Neural cell (in vitro differentiated cells): ENCODE results near the gene POU3F1. TPM values are rescaled to one million over a fixed set of nuclear protein-coding genes. Genes with fewer than 3 reads are reported as not detected.

ENCODE experiments used
- H2AFZ ChIP-seq: fragments of 200-600, 300-800 bp; sonication (generic), shearing (Covaris generic); 2 replicates; pipeline ENCODE4 v1.6.0; 2014; ENCODE audit warnings: low read depth, mild to moderate bottlenecking, antibody characterized with exemption, low read length, moderate library complexity
- H3F3A ChIP-seq: fragments of 200-600 bp; shearing (Covaris generic); 2 replicates; pipeline ENCODE4 v1.6.1; 2016; ENCODE audit warnings: mild to moderate bottlenecking, moderate library complexity, mixed read lengths, antibody characterized with exemption, low read length; ENCODE audit not compliant: insufficient read depth, poor library complexity, severe bottlenecking
- H3K27ac ChIP-seq: fragments of 200-600, 300-800 bp; sonication (generic), shearing (Covaris generic); 2 replicates; pipeline ENCODE4 v1.5.1; 2014; ENCODE audit warnings: mild to moderate bottlenecking, low read length, moderate library complexity
- H3K27me3 ChIP-seq: fragments of 300-800, 200-600 bp; sonication (generic), shearing (Covaris generic); 2 replicates; pipeline ENCODE4 v1.6.0; 2014; ENCODE audit warnings: mild to moderate bottlenecking, low read depth, low read length, moderate library complexity; ENCODE audit not compliant: insufficient read depth
- H3K36me3 ChIP-seq: fragments of 300-800, 200-600 bp; sonication (generic), shearing (Covaris generic); 2 replicates; pipeline ENCODE4 v1.5.1; 2014; ENCODE audit warnings: mild to moderate bottlenecking, antibody characterized with exemption, low read length, moderate library complexity; ENCODE audit not compliant: insufficient read depth
- H3K4me2 ChIP-seq: fragments of 300-800, 200-600 bp; sonication (generic), shearing (Covaris generic); 2 replicates; pipeline ENCODE4 v1.6.0; 2014; ENCODE audit warnings: mild to moderate bottlenecking, low read length
- H3K4me3 ChIP-seq: fragments of 300-800, 200-600 bp; sonication (generic), shearing (Covaris generic); 2 replicates; pipeline ENCODE4 v1.5.1; 2014; ENCODE audit warnings: mild to moderate bottlenecking, low read length, moderate library complexity
- H3K79me2 ChIP-seq: fragments of 200-600 bp; shearing (Covaris generic); replicated peaks from 2 replicates; pipeline ENCODE4 v1.6.0; 2014; ENCODE audit warnings: mild to moderate bottlenecking, low read length, moderate library complexity; ENCODE audit not compliant: insufficient read depth
- H3K9ac ChIP-seq: fragments of 300-800, 200-600 bp; sonication (generic), shearing (Covaris generic); 2 replicates; pipeline ENCODE4 v1.6.1; 2016; ENCODE audit warnings: mild to moderate bottlenecking, low read length, mixed read lengths
- H3K9me2 ChIP-seq: fragments of 200-600 bp; shearing (Covaris generic); 2 replicates; pipeline ENCODE4 v1.6.1; 2016; ENCODE audit warnings: mild to moderate bottlenecking, low read length, mixed read lengths; ENCODE audit not compliant: insufficient read depth
- H3K9me3 ChIP-seq: fragments of 200-600, 300-800 bp; sonication (generic), shearing (Covaris generic); 2 replicates; pipeline ENCODE4 v1.6.1; 2016; ENCODE audit warnings: mild to moderate bottlenecking, mixed run types, low read length, moderate library complexity, mixed read lengths
- H4K20me1 ChIP-seq: fragments of 200-600 bp; shearing (Covaris generic); 2 replicates; pipeline ENCODE4 v1.6.1; 2016; ENCODE audit warnings: mild to moderate bottlenecking, mixed run types; ENCODE audit not compliant: insufficient read depth
- EP300 ChIP-seq: fragments of 450-650 bp; conservative IDR thresholded peaks from 2 replicates; pipeline ENCODE4 v1.6.1; 2014; ENCODE audit warnings: antibody characterized with exemption, mild to moderate bottlenecking, moderate library complexity; ENCODE audit not compliant: poor library complexity, severe bottlenecking
- EZH2 ChIP-seq: fragments of 200-600, 300-800 bp; shearing (Covaris generic), sonication (generic); IDR thresholded peaks from 2 replicates; pipeline ENCODE4 v1.6.1; 2014; ENCODE audit warnings: antibody characterized with exemption, low read length, borderline replicate concordance, mild to moderate bottlenecking; ENCODE audit not compliant: insufficient read depth, poor library complexity, severe bottlenecking
- MXI1 ChIP-seq: fragments of 450-650 bp; conservative IDR thresholded peaks from 2 replicates; pipeline ENCODE4 v1.6.1; 2014; ENCODE audit warnings: antibody characterized with exemption, mild to moderate bottlenecking; ENCODE audit not compliant: poor library complexity, severe bottlenecking
- POLR2AphosphoS5 ChIP-seq: IDR thresholded peaks from 2 replicates; pipeline ENCODE4 v1.6.1; 2012
- RAD21 ChIP-seq: fragments of 450-650 bp; conservative IDR thresholded peaks from 2 replicates; pipeline ENCODE4 v1.6.1; 2014; ENCODE audit warnings: antibody characterized with exemption, mild to moderate bottlenecking, moderate library complexity
- SMC3 ChIP-seq: fragments of 450-650 bp; conservative IDR thresholded peaks from 2 replicates; pipeline ENCODE4 v1.6.1; 2014; ENCODE audit warnings: antibody characterized with exemption, mild to moderate bottlenecking, moderate library complexity; ENCODE audit not compliant: poor library complexity
- TAF1 ChIP-seq: IDR thresholded peaks from 2 replicates; pipeline ENCODE4 v1.6.1; 2012; ENCODE audit warnings: low read depth
- polyA plus RNA-seq: library from polyadenylated mRNA; depleted of rRNA; stranded (reverse); fragments of >200 nt; gene quantifications from 2 replicates; pipeline ENCODE4 v1.2.3, GENCODE V29; 2014
- TF ChIP-seq, protein P1 (sequence below): IDR thresholded peaks from 2 replicates; pipeline ENCODE4 v1.6.1; 2012; ENCODE audit warnings: borderline replicate concordance
- TF ChIP-seq, protein P2 (sequence below): fragments of 450-650 bp; IDR thresholded peaks from 2 replicates; pipeline ENCODE4 v1.5.1; 2014; ENCODE audit warnings: antibody characterized with exemption, mild to moderate bottlenecking, moderate library complexity; ENCODE audit not compliant: poor library complexity, severe bottlenecking

The POU3F1 gene
- polyA plus RNA-seq, 1 donor from 2014 or later: 3.1 TPM

GRCh38 chr1:38014724-38015424 is 31.7 kb downstream of the POU3F1 start:
- no peaks in the 10 kb centered on the region for H3K9me2 ChIP-seq
- no peaks in the 10 kb centered on the region for H3K9me3 ChIP-seq
- H3K9ac ChIP-seq: no peak overlapping the region
- no peak overlapping the region for H3K4me3 ChIP-seq
- no peak overlapping the region for H2AFZ ChIP-seq
- TF ChIP-seq EP300: no peak
- TF ChIP-seq, protein P1, sequence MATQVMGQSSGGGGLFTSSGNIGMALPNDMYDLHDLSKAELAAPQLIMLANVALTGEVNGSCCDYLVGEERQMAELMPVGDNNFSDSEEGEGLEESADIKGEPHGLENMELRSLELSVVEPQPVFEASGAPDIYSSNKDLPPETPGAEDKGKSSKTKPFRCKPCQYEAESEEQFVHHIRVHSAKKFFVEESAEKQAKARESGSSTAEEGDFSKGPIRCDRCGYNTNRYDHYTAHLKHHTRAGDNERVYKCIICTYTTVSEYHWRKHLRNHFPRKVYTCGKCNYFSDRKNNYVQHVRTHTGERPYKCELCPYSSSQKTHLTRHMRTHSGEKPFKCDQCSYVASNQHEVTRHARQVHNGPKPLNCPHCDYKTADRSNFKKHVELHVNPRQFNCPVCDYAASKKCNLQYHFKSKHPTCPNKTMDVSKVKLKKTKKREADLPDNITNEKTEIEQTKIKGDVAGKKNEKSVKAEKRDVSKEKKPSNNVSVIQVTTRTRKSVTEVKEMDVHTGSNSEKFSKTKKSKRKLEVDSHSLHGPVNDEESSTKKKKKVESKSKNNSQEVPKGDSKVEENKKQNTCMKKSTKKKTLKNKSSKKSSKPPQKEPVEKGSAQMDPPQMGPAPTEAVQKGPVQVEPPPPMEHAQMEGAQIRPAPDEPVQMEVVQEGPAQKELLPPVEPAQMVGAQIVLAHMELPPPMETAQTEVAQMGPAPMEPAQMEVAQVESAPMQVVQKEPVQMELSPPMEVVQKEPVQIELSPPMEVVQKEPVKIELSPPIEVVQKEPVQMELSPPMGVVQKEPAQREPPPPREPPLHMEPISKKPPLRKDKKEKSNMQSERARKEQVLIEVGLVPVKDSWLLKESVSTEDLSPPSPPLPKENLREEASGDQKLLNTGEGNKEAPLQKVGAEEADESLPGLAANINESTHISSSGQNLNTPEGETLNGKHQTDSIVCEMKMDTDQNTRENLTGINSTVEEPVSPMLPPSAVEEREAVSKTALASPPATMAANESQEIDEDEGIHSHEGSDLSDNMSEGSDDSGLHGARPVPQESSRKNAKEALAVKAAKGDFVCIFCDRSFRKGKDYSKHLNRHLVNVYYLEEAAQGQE: no peak
- TF ChIP-seq RAD21: no peak
- TF ChIP-seq TAF1: no peak
- TF ChIP-seq MXI1: no peak
- TF ChIP-seq EZH2: no peak
- TF ChIP-seq, protein P2, sequence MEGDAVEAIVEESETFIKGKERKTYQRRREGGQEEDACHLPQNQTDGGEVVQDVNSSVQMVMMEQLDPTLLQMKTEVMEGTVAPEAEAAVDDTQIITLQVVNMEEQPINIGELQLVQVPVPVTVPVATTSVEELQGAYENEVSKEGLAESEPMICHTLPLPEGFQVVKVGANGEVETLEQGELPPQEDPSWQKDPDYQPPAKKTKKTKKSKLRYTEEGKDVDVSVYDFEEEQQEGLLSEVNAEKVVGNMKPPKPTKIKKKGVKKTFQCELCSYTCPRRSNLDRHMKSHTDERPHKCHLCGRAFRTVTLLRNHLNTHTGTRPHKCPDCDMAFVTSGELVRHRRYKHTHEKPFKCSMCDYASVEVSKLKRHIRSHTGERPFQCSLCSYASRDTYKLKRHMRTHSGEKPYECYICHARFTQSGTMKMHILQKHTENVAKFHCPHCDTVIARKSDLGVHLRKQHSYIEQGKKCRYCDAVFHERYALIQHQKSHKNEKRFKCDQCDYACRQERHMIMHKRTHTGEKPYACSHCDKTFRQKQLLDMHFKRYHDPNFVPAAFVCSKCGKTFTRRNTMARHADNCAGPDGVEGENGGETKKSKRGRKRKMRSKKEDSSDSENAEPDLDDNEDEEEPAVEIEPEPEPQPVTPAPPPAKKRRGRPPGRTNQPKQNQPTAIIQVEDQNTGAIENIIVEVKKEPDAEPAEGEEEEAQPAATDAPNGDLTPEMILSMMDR: no peak
- no peak for TF ChIP-seq SMC3
- no peak for TF ChIP-seq POLR2AphosphoS5
- no peaks in the 10 kb centered on the region for H3K27me3 ChIP-seq
- H3K36me3 ChIP-seq: peaks cover 4% of the 10 kb centered on the region
- no peak overlapping the region for H3K27ac ChIP-seq
- H3K4me2 ChIP-seq: no peak overlapping the region
- H3F3A ChIP-seq: no peaks in the 10 kb centered on the region
- H3K79me2 ChIP-seq: peaks cover 18% of the 10 kb centered on the region
- H4K20me1 ChIP-seq: no peaks in the 10 kb centered on the region

DNA sequence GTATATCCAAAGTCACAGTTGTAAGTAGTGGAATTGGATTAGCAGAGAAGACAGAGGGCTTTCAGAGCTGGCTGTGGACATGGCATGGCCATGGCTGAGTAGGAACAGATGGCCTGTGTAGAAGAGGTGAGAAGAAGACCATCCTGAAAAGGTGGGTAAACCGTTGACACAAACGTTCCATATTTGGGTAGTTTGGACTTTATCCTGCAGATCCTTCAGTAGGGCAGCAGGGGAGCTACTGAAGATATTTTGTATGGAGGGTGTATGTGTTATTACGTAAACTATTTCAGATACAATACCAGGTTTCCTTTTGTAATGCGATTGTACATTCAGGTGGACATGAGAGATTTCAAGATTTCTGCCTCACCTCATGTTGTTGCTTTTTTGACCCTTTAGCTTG is 32.4 kb downstream of the POU3F1 start:
- Histone ChIP-seq H4K20me1 (no peaks in the 10 kb centered on the region), H3F3A (no peaks in the 10 kb centered on the region), H3K36me3 (peaks cover 4% of the 10 kb centered on the region), H3K27me3 (no peaks in the 10 kb centered on the region), H3K9me3 (no peaks in the 10 kb centered on the region), H3K4me2 (no peak overlapping the region), H3K9me2 (no peaks in the 10 kb centered on the region), H3K79me2 (peaks cover 18% of the 10 kb centered on the region), H2AFZ (no peak overlapping the region), H3K4me3 (peak overlapping the region; percentile 70), H3K9ac (no peak overlapping the region), H3K27ac (no peak overlapping the region)
- no peak for TF ChIP-seq EP300
- no peak for TF ChIP-seq EZH2
- TF ChIP-seq POLR2AphosphoS5: no peak
- no peak for TF ChIP-seq MXI1
- TF ChIP-seq, protein P2: no peak
- TF ChIP-seq, protein P1: no peak
- no peak for TF ChIP-seq TAF1
- TF ChIP-seq RAD21: no peak
- TF ChIP-seq SMC3: no peak
